Choroid plexus epithelial cell (primary cell): ENCODE measurements around the gene SPATA32.

ENCODE experiments used
- DNase-seq: peaks from one replicate; pipeline ENCODE4 v3.0.0-alpha.2; 2010; ENCODE audit warnings: low read depth
- H3K4me3 ChIP-seq: 2 replicates; pipeline ENCODE4 v1.5.1; 2011; ENCODE audit warnings: low read depth, mild to moderate bottlenecking, control low read depth, low read length, moderate library complexity
- CTCF ChIP-seq: conservative IDR thresholded peaks from 2 replicates; pipeline ENCODE4 v1.5.1; 2011; ENCODE audit warnings: low read depth, mild to moderate bottlenecking, control low read depth, inconsistent platforms, low read length, moderate library complexity

The SPATA32 gene

GRCh38 chr17:45262516-45263476 lies 902 bp upstream of the SPATA32 start:
- DNase-seq, result peak; percentile 86
- peak; percentile 43 for TF ChIP-seq CTCF
- H3K4me3 ChIP-seq, result no peak overlapping the region

GRCh38 chr17:45260204-45260783 lies 1.6 kb downstream of the SPATA32 start:
- peak; percentile 21 for DNase-seq
- H3K4me3 ChIP-seq, result no peak overlapping the region
- TF ChIP-seq CTCF, result no peak

GRCh38 chr17:45258981-45259380 lies 2.9 kb downstream of the SPATA32 start:
- H3K4me3 ChIP-seq, result no peak overlapping the region
- no peak for TF ChIP-seq CTCF
- no peak for DNase-seq

GRCh38 chr17:45257115-45257514 lies 4.8 kb downstream of the SPATA32 start:
- TF ChIP-seq CTCF, result no peak
- no peak for DNase-seq
- H3K4me3 ChIP-seq, result no peak overlapping the region

- DNase-seq, result no peak
- peak; percentile 20 for TF ChIP-seq CTCF
- H3K4me3 ChIP-seq, result no peak overlapping the region
Measured at GRCh38 chr17:45256114-45256966, 5.6 kb downstream of the SPATA32 start.

GRCh38 chr17:45255358-45255757 lies 6.5 kb downstream of the SPATA32 start:
- DNase-seq, result no peak
- H3K4me3 ChIP-seq, result no peak overlapping the region
- TF ChIP-seq CTCF, result no peak
